GM06990 (cell line): ENCODE measurements around the gene CD6.

Experiments
- DNase-seq: peaks from one replicate; pipeline ENCODE4 v3.0.0-alpha.2; 2011; ENCODE audit not compliant: insufficient read length; ENCODE audit errors: extremely low read depth
- H3K27me3 ChIP-seq: replicated peaks from 2 replicates; pipeline ENCODE4 v1.6.0; 2011; ENCODE audit warnings: low read length; ENCODE audit not compliant: control insufficient read depth, insufficient read depth
- H3K36me3 ChIP-seq: 2 replicates; pipeline ENCODE4 v1.5.1; 2011; ENCODE audit warnings: low read length; ENCODE audit not compliant: control insufficient read depth, insufficient read depth
- H3K4me3 ChIP-seq: replicated peaks from 2 replicates; pipeline ENCODE4 v1.5.1; 2011; ENCODE audit warnings: low read depth, mild to moderate bottlenecking, control low read depth, low read length
- CTCF ChIP-seq: IDR thresholded peaks from 2 replicates; pipeline ENCODE4 v1.5.1; 2011; ENCODE audit warnings: low read length, control low read depth, mild to moderate bottlenecking, inconsistent platforms; ENCODE audit not compliant: insufficient read depth, poor library complexity, severe bottlenecking

Gene CD6

GRCh38 chr11:61045271-61045670 is 73.8 kb downstream of the CD6 start:
- no peak for DNase-seq
- no peaks in the 10 kb centered on the region for H3K27me3 ChIP-seq
- no peak for TF ChIP-seq CTCF
- H3K4me3 ChIP-seq = no peak overlapping the region
- H3K36me3 ChIP-seq = no peaks in the 10 kb centered on the region; the same call in 1 of the 2 replicates

- no peaks in the 10 kb centered on the region; the same call in 1 of the 2 replicates for H3K36me3 ChIP-seq
- H3K4me3 ChIP-seq = no peak overlapping the region
- no peaks in the 10 kb centered on the region for H3K27me3 ChIP-seq
- no peak for DNase-seq
- no peak for TF ChIP-seq CTCF
Observed at GRCh38 chr11:61046833-61047232, 75.4 kb downstream of the CD6 start.

GRCh38 chr11:61048368-61049062 is 77.0 kb downstream of the CD6 start:
- Histone ChIP-seq H3K36me3 (no peaks in the 10 kb centered on the region; the same call in 1 of the 2 replicates), H3K4me3 (no peak overlapping the region), H3K27me3 (no peaks in the 10 kb centered on the region)
- TF ChIP-seq CTCF = no peak
- DNase-seq = no peak

GRCh38 chr11:61049063-61049377 is 77.5 kb downstream of the CD6 start:
- no peak for DNase-seq
- Histone ChIP-seq H3K4me3 (no peak overlapping the region), H3K36me3 (no peaks in the 10 kb centered on the region; the same call in 1 of the 2 replicates), H3K27me3 (no peaks in the 10 kb centered on the region)
- no peak for TF ChIP-seq CTCF

GRCh38 chr11:61049859-61050258 is 78.4 kb downstream of the CD6 start:
- no peak for DNase-seq
- TF ChIP-seq CTCF = no peak
- H3K27me3 ChIP-seq = no peaks in the 10 kb centered on the region
- no peaks in the 10 kb centered on the region; the same call in 1 of the 2 replicates for H3K36me3 ChIP-seq
- H3K4me3 ChIP-seq = no peak overlapping the region
